Kidney tubule cell (primary cell): Measurements from ENCODE around the gene PIK3R5.
A peak's percentile ranks its signal among the peaks of the same experiment; 100 is the strongest.

ENCODE experiments used
- DNase-seq: peaks from one replicate; pipeline ENCODE4 v3.0.0-alpha.2; 2018; ENCODE audit warnings: low spot score

The PIK3R5 gene

GRCh38 chr17:8875436-8875835, 90.1 kb downstream of the PIK3R5 start:
- no peak for DNase-seq

GRCh38 chr17:8873801-8874715, 91.4 kb downstream of the PIK3R5 start:
- DNase-seq = no peak

GRCh38 chr17:8872705-8873435, 92.6 kb downstream of the PIK3R5 start:
- DNase-seq = no peak

GRCh38 chr17:8872036-8872704, 93.3 kb downstream of the PIK3R5 start:
- no peak for DNase-seq

- DNase-seq = no peak
Measured at GRCh38 chr17:8871081-8871581, 94.4 kb downstream of the PIK3R5 start.

GRCh38 chr17:8870406-8871040, 95.0 kb downstream of the PIK3R5 start:
- DNase-seq = no peak

GRCh38 chr17:8869114-8869815, 96.2 kb downstream of the PIK3R5 start:
- DNase-seq = no peak

- DNase-seq = no peak
Measured at GRCh38 chr17:8868529-8868951, 97.0 kb downstream of the PIK3R5 start.

- DNase-seq = no peak
Measured at GRCh38 chr17:8868092-8868491, 97.4 kb downstream of the PIK3R5 start.

- DNase-seq = no peak
Measured at GRCh38 chr17:8867361-8867981, 98.0 kb downstream of the PIK3R5 start, which contains the start of gene PIK3R6. PIK3R6 (minus strand) TSS chr17:8867674; CDS start chr17:8849794, 17,880 bp downstream.

- DNase-seq = no peak
Measured at GRCh38 chr17:8865811-8866210, 99.7 kb downstream of the PIK3R5 start.

- no peak for DNase-seq
Measured at GRCh38 chr17:8865385-8865784, 100.1 kb downstream of the PIK3R5 start.

GRCh38 chr17:8862213-8863056, 103.1 kb downstream of the PIK3R5 start:
- DNase-seq = no peak

GRCh38 chr17:8861495-8862181, 103.9 kb downstream of the PIK3R5 start:
- DNase-seq = no peak

GRCh38 chr17:8859804-8860430, 105.6 kb downstream of the PIK3R5 start:
- no peak for DNase-seq

GRCh38 chr17:8859027-8859803, 106.3 kb downstream of the PIK3R5 start:
- no peak for DNase-seq

GRCh38 chr17:8857919-8858318, 107.6 kb downstream of the PIK3R5 start:
- peak; percentile 25 for DNase-seq
